HEK293T (cell line): ENCODE measurements around the gene SEMA4D.

Experiments
- CTCF ChIA-PET: fragments of 350-600 bp; formaldehyde crosslinking; extraction: SDS; loops from one replicate; lab custom pipeline; 2021; ENCODE audit warnings: antibody characterized with exemption, inconsistent platforms; lab: Yijun Ruan, JAX
- POLR2A ChIA-PET: fragments of 350-600 bp; formaldehyde crosslinking; extraction: SDS; loops from one replicate; lab custom pipeline; 2020; ENCODE audit warnings: antibody characterized with exemption, inconsistent platforms; lab: Yijun Ruan, JAX
- DNase-seq: peaks from one replicate; pipeline ENCODE4 v3.0.0; 2012; ENCODE audit warnings: mixed read lengths; ENCODE audit errors: extremely low spot score
- ARNT ChIP-seq: fragments of 450-650 bp; IDR thresholded peaks from 2 replicates; pipeline ENCODE4 v1.6.1; 2017; ENCODE audit warnings: mild to moderate bottlenecking
- BHLHE40 ChIP-seq: fragments of 450-650 bp; IDR thresholded peaks from 2 replicates; pipeline ENCODE4 v1.6.1; 2016; ENCODE audit warnings: mild to moderate bottlenecking, moderate library complexity, borderline replicate concordance
- CTBP1 ChIP-seq: fragments of 450-650 bp; IDR thresholded peaks from 2 replicates; pipeline ENCODE4 v1.6.1; 2016; ENCODE audit warnings: borderline replicate concordance
- ELF4 ChIP-seq: fragments of 450-650 bp; IDR thresholded peaks from 2 replicates; pipeline ENCODE4 v1.6.1; 2017; ENCODE audit warnings: antibody characterized with exemption
- FOXA1 ChIP-seq: fragments of 450-650 bp; IDR thresholded peaks from 2 replicates; pipeline ENCODE4 v1.6.1; 2016; ENCODE audit warnings: mild to moderate bottlenecking
- FOXK2 ChIP-seq: fragments of 450-650 bp; IDR thresholded peaks from 2 replicates; pipeline ENCODE4 v1.6.1; 2016; ENCODE audit warnings: mild to moderate bottlenecking
- FOXM1 ChIP-seq: fragments of 450-650 bp; IDR thresholded peaks from 2 replicates; pipeline ENCODE4 v1.6.1; 2017; ENCODE audit warnings: mild to moderate bottlenecking, borderline replicate concordance
- HDGF ChIP-seq: fragments of 450-650 bp; IDR thresholded peaks from 2 replicates; pipeline ENCODE4 v1.6.1; 2017; ENCODE audit warnings: antibody characterized with exemption, borderline replicate concordance
- L3MBTL2 ChIP-seq: fragments of 450-650 bp; conservative IDR thresholded peaks from 2 replicates; pipeline ENCODE4 v1.6.1; 2016; ENCODE audit warnings: mild to moderate bottlenecking
- LEF1 ChIP-seq: fragments of 450-650 bp; IDR thresholded peaks from 2 replicates; pipeline ENCODE4 v1.6.1; 2017; ENCODE audit warnings: mild to moderate bottlenecking, borderline replicate concordance
- NFRKB ChIP-seq: fragments of 450-650 bp; IDR thresholded peaks from 2 replicates; pipeline ENCODE4 v1.6.1; 2016; ENCODE audit warnings: mild to moderate bottlenecking, moderate library complexity
- PKNOX1 ChIP-seq: fragments of 450-650 bp; IDR thresholded peaks from 2 replicates; pipeline ENCODE4 v1.6.1; 2016
- SP1 ChIP-seq: fragments of 450-650 bp; IDR thresholded peaks from 2 replicates; pipeline ENCODE4 v1.6.1; 2017
- SUZ12 ChIP-seq: fragments of 450-650 bp; IDR thresholded peaks from 2 replicates; pipeline ENCODE4 v1.6.1; 2016; ENCODE audit warnings: mild to moderate bottlenecking
- TARDBP ChIP-seq: fragments of 450-650 bp; IDR thresholded peaks from 2 replicates; pipeline ENCODE4 v1.6.1; 2016
- ZNF384 ChIP-seq: fragments of 450-650 bp; IDR thresholded peaks from 2 replicates; pipeline ENCODE4 v1.6.1; 2016

Gene SEMA4D

GRCh38 chr9:89497978-89498851 lies at the start of gene SEMA4D:
SEMA4D (minus strand) TSS chr9:89498113; CDS start chr9:89405456, 92,657 bp downstream.
- POLR2A ChIA-PET: no interaction called here
- CTCF ChIA-PET: no interaction called here
- DNase-seq: peak; percentile 82
- TF ChIP-seq FOXA1 (no peak), SUZ12 (no peak), FOXM1 (no peak), ELF4 (no peak), FOXK2 (no peak), NFRKB (no peak), ARNT (no peak), L3MBTL2 (no peak)

- DNase-seq: no peak
- ChIA-PET CTCF (interaction anchor here (0.7 kb wide), 1 partner anchor 10 kb away, joined by 3 read pairs; no protein-coding TSS in a partner anchor), POLR2A (no interaction called here)
- TF ChIP-seq ARNT (no peak), PKNOX1 (no peak), SUZ12 (no peak), FOXK2 (no peak), ZNF384 (no peak), FOXM1 (no peak), NFRKB (no peak), L3MBTL2 (no peak), TARDBP (no peak), CTBP1 (no peak), LEF1 (no peak), SP1 (no peak), BHLHE40 (no peak), FOXA1 (no peak), ELF4 (no peak), HDGF (no peak)
Measured at GRCh38 chr9:89547000-89547399, 49.1 kb upstream of the SEMA4D start.

- no peak for DNase-seq
- ChIA-PET CTCF (no interaction called here), POLR2A (no interaction called here)
- no peak for TF ChIP-seq LEF1
- TF ChIP-seq FOXA1: no peak
- no peak for TF ChIP-seq SUZ12
Measured at GRCh38 chr9:89544279-89544661, 46.4 kb upstream of the SEMA4D start.

GRCh38 chr9:89543621-89544278 lies 45.8 kb upstream of the SEMA4D start:
- TF ChIP-seq PKNOX1 (no peak), CTBP1 (no peak), FOXA1 (no peak), ARNT (no peak), ELF4 (no peak), SUZ12 (no peak), BHLHE40 (no peak), TARDBP (no peak), FOXK2 (no peak), ZNF384 (no peak), LEF1 (no peak), L3MBTL2 (no peak), SP1 (no peak), HDGF (no peak), FOXM1 (no peak), NFRKB (no peak)
- ChIA-PET POLR2A (no interaction called here), CTCF (no interaction called here)
- DNase-seq: no peak

- DNase-seq: no peak
- ChIA-PET CTCF (no interaction called here), POLR2A (no interaction called here)
- TF ChIP-seq LEF1 (no peak), NFRKB (no peak), L3MBTL2 (no peak)
Measured at GRCh38 chr9:89543111-89543510, 45.2 kb upstream of the SEMA4D start.

GRCh38 chr9:89542401-89543021 lies 44.6 kb upstream of the SEMA4D start:
- POLR2A ChIA-PET: no interaction called here
- CTCF ChIA-PET: interaction anchor here (0.7 kb wide), 1 partner anchor 155 kb away, joined by 3 read pairs; no protein-coding TSS in a partner anchor
- no peak for TF ChIP-seq TARDBP
- no peak for TF ChIP-seq PKNOX1
- DNase-seq: no peak
